GM18519 (cell line): ENCODE data around the gene CACHD1.
"Not testable (repeated sequence)": the region's sequence is repeated elsewhere in the genome, so short reads cannot be mapped to it uniquely, and the experiment has no call there.

Experiments
- ATAC-seq: cut with Tn5 transposase; IDR thresholded peaks from one replicate; pipeline ENCODE4 v1.9.1; 2021; ENCODE audit warnings: mild to moderate bottlenecking, moderate library complexity; ENCODE audit not compliant: unreplicated experiment, low FRiP score

The CACHD1 gene

GRCh38 chr1:64578270-64578973, 108.5 kb downstream of the CACHD1 start:
- ATAC-seq: no peak

GRCh38 chr1:64579767-64580166, 109.8 kb downstream of the CACHD1 start:
- ATAC-seq: no peak

- ATAC-seq: no peak
Observed at GRCh38 chr1:64581135-64581842, 111.4 kb downstream of the CACHD1 start.

GRCh38 chr1:64581843-64582185, 111.9 kb downstream of the CACHD1 start:
- ATAC-seq: no peak

- no peak for ATAC-seq
Observed at GRCh38 chr1:64584479-64584878, 114.5 kb downstream of the CACHD1 start.

GRCh38 chr1:64588876-64589275, 118.9 kb downstream of the CACHD1 start:
- ATAC-seq: no peak

- ATAC-seq: no peak
Observed at GRCh38 chr1:64590316-64590715, 120.4 kb downstream of the CACHD1 start.

- no peak for ATAC-seq
Observed at GRCh38 chr1:64594446-64594845, 124.5 kb downstream of the CACHD1 start.

GRCh38 chr1:64595871-64596515, 126.1 kb downstream of the CACHD1 start:
- ATAC-seq: no peak

- no peak for ATAC-seq
Observed at GRCh38 chr1:64597113-64597512, 127.2 kb downstream of the CACHD1 start.

- no peak for ATAC-seq
Observed at GRCh38 chr1:64598100-64598571, 128.2 kb downstream of the CACHD1 start.

GRCh38 chr1:64599242-64599641, 129.3 kb downstream of the CACHD1 start:
- ATAC-seq: no peak

GRCh38 chr1:64601207-64601606, 131.3 kb downstream of the CACHD1 start:
- ATAC-seq: no peak

GRCh38 chr1:64608005-64608650, 138.2 kb downstream of the CACHD1 start:
- ATAC-seq: no peak

- no peak for ATAC-seq
Observed at GRCh38 chr1:64608651-64609048, 138.7 kb downstream of the CACHD1 start.

- ATAC-seq: not testable (repeated sequence)
Observed at GRCh38 chr1:64610950-64611349, 141.0 kb downstream of the CACHD1 start.

GRCh38 chr1:64616039-64616438, 146.1 kb downstream of the CACHD1 start:
- no peak for ATAC-seq

GRCh38 chr1:64623750-64624191, 153.8 kb downstream of the CACHD1 start:
- ATAC-seq: no peak

- no peak for ATAC-seq
Observed at GRCh38 chr1:64624218-64624713, 154.3 kb downstream of the CACHD1 start.

GRCh38 chr1:64624808-64625207, 154.9 kb downstream of the CACHD1 start:
- ATAC-seq: no peak

GRCh38 chr1:64630611-64631010, 160.7 kb downstream of the CACHD1 start:
- no peak for ATAC-seq
